Fibroblast of skin of right biceps (primary cell): Measurements from ENCODE around the gene GIGYF2.

Experiments used
- DNase-seq: peaks from one replicate; pipeline ENCODE4 v3.0.0-alpha.2; 2013

Gene GIGYF2

GRCh38 chr2:232761301-232761907 lies 64.3 kb downstream of the GIGYF2 start:
- DNase-seq, result peak; percentile 25

- no peak for DNase-seq
Observed at GRCh38 chr2:232767866-232768265, 70.7 kb downstream of the GIGYF2 start.

GRCh38 chr2:232770207-232770606 lies 73.1 kb downstream of the GIGYF2 start:
- no peak for DNase-seq

GRCh38 chr2:232771870-232772269 lies 74.7 kb downstream of the GIGYF2 start:
- DNase-seq, result no peak

- no peak for DNase-seq
Observed at GRCh38 chr2:232772531-232772930, 75.4 kb downstream of the GIGYF2 start.

- DNase-seq, result no peak
Observed at GRCh38 chr2:232773815-232774214, 76.7 kb downstream of the GIGYF2 start.

GRCh38 chr2:232776435-232776834 lies 79.3 kb downstream of the GIGYF2 start, which contains the start of gene KCNJ13:
Gene KCNJ13 (minus strand): TSS chr2:232776565. CDS start chr2:232771362, 5,203 bp downstream.
- peak; percentile 26 for DNase-seq

GRCh38 chr2:232777276-232777675 lies 80.1 kb downstream of the GIGYF2 start:
- no peak for DNase-seq

GRCh38 chr2:232779465-232779864 lies 82.3 kb downstream of the GIGYF2 start:
- DNase-seq, result no peak

GRCh38 chr2:232779934-232780333 lies 82.8 kb downstream of the GIGYF2 start:
- no peak for DNase-seq

GRCh38 chr2:232781765-232782164 lies 84.6 kb downstream of the GIGYF2 start:
- DNase-seq, result peak; percentile 46

- no peak for DNase-seq
Observed at GRCh38 chr2:232783278-232783677, 86.1 kb downstream of the GIGYF2 start.

- DNase-seq, result no peak
Observed at GRCh38 chr2:232787806-232788205, 90.7 kb downstream of the GIGYF2 start.

- no peak for DNase-seq
Observed at GRCh38 chr2:232789082-232789481, 92.0 kb downstream of the GIGYF2 start.

GRCh38 chr2:232791518-232791917 lies 94.4 kb downstream of the GIGYF2 start:
- no peak for DNase-seq

- no peak for DNase-seq
Observed at GRCh38 chr2:232793271-232793670, 96.1 kb downstream of the GIGYF2 start.

GRCh38 chr2:232794981-232795380 lies 97.8 kb downstream of the GIGYF2 start:
- DNase-seq, result no peak

GRCh38 chr2:232795920-232796319 lies 98.8 kb downstream of the GIGYF2 start:
- DNase-seq, result peak; percentile 11

GRCh38 chr2:232798187-232798586 lies 101.1 kb downstream of the GIGYF2 start:
- DNase-seq, result no peak

- no peak for DNase-seq
Observed at GRCh38 chr2:232800166-232800565, 103.0 kb downstream of the GIGYF2 start.

- no peak for DNase-seq
Observed at GRCh38 chr2:232802091-232802490, 105.0 kb downstream of the GIGYF2 start.

- DNase-seq, result no peak
Observed at GRCh38 chr2:232809349-232810124, 112.4 kb downstream of the GIGYF2 start.

- DNase-seq, result no peak
Observed at GRCh38 chr2:232810444-232810843, 113.3 kb downstream of the GIGYF2 start.

GRCh38 chr2:232815569-232815968 lies 118.4 kb downstream of the GIGYF2 start:
- no peak for DNase-seq

GRCh38 chr2:232816657-232817056 lies 119.5 kb downstream of the GIGYF2 start:
- DNase-seq, result no peak
